ENCODE measurements around the gene ATP11A. TPM values are rescaled to one million over a fixed set of nuclear protein-coding genes. Genes with fewer than 3 reads are reported as not detected.

ATP11A gene
- total RNA-seq, 2 donors from 2014 or later, result 33.8 to 41.0 TPM

- Mint-ChIP-seq H3K27me3 (ENCODE audit: low read depth) (no peaks in the 10 kb centered on the region), H3K9me3 (no peaks in the 10 kb centered on the region), H3K4me3 (no peak overlapping the region), H3K36me3 (ENCODE audit: insufficient read depth in 2 of 2) (no peaks in the 10 kb centered on the region), H3K4me1 (ENCODE audit: low read depth) (peaks cover 6% of the 10 kb centered on the region), H3K27ac (no peak overlapping the region)
- DNase-seq, result no peak
- ATAC-seq (replicated peaks in 1 of 2), result no peak
Observed at GRCh38 chr13:112775791-112776279, 86.0 kb downstream of the ATP11A start.

- no peak overlapping the region for H3K27ac Mint-ChIP-seq
- DNase-seq, result no peak
- no peaks in the 10 kb centered on the region for H3K36me3 Mint-ChIP-seq (ENCODE audit: insufficient read depth in 2 of 2)
Observed at GRCh38 chr13:112776354-112776753, 86.5 kb downstream of the ATP11A start.

GRCh38 chr13:112776971-112777370 is 87.1 kb downstream of the ATP11A start:
- no peak overlapping the region for H3K4me3 Mint-ChIP-seq
- H3K27ac Mint-ChIP-seq, result no peak overlapping the region
- H3K9me3 Mint-ChIP-seq, result no peaks in the 10 kb centered on the region
- DNase-seq, result no peak
- peaks cover 9% of the 10 kb centered on the region for H3K4me1 Mint-ChIP-seq (ENCODE audit: low read depth)
- H3K27me3 Mint-ChIP-seq (ENCODE audit: low read depth), result no peaks in the 10 kb centered on the region
- no peak for ATAC-seq (replicated peaks in 1 of 2)
- H3K36me3 Mint-ChIP-seq (ENCODE audit: insufficient read depth in 2 of 2), result no peaks in the 10 kb centered on the region

More at GRCh38 chr13:112776354-112776753, 86.5 kb downstream of the ATP11A start:
- peaks cover 6% of the 10 kb centered on the region for H3K4me1 Mint-ChIP-seq (ENCODE audit: low read depth)
- H3K27me3 Mint-ChIP-seq (ENCODE audit: low read depth), result no peaks in the 10 kb centered on the region
- ATAC-seq (replicated peaks in 1 of 2), result no peak
- no peak overlapping the region for H3K4me3 Mint-ChIP-seq
- H3K9me3 Mint-ChIP-seq, result no peaks in the 10 kb centered on the region

DNA sequence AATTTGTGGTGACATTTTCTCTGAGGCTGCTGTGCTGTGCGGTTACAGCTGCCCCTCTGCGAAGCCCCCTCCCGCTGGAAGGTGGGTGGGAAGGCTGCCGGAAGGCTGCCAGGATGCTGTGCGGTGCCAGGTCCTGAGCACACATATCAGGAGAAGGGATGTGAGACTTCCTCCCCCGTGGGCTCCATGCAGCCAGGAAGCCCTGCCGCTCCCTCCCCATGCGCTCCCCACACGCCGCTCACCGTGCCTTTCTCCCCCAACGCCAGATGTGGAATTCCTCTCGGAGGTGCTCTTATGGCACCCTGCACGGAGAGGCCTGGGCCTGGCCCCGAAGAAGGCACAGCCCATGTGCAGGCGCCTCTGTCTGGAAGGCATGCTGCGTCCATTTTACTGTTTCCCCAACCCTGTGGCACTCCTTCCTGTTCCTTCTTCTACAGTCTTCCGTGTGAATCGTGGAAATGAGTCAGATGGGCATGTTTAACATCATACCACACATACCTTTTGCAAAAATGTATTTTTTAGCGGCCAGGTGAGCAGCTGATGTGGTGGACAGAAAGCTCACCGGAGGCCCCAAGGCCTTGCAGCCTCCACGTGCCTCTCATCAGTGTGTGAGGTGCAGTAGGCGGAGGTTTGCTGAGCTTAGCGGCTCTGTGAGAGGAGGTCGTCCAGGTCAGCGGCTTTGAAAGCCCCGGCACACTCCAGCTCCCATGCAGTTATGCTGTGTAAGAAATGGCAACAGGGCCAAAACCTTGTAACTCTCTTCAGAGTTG is 88.0 kb downstream of the ATP11A start:
- Mint-ChIP-seq H3K4me1 (ENCODE audit: low read depth) (peaks cover 12% of the 10 kb centered on the region), H3K27me3 (ENCODE audit: low read depth) (no peaks in the 10 kb centered on the region), H3K27ac (no peak overlapping the region), H3K36me3 (ENCODE audit: insufficient read depth in 2 of 2) (no peaks in the 10 kb centered on the region), H3K9me3 (no peaks in the 10 kb centered on the region), H3K4me3 (no peak overlapping the region)
- no peak for DNase-seq
- ATAC-seq (replicated peaks in 1 of 2), result no peak

DNA sequence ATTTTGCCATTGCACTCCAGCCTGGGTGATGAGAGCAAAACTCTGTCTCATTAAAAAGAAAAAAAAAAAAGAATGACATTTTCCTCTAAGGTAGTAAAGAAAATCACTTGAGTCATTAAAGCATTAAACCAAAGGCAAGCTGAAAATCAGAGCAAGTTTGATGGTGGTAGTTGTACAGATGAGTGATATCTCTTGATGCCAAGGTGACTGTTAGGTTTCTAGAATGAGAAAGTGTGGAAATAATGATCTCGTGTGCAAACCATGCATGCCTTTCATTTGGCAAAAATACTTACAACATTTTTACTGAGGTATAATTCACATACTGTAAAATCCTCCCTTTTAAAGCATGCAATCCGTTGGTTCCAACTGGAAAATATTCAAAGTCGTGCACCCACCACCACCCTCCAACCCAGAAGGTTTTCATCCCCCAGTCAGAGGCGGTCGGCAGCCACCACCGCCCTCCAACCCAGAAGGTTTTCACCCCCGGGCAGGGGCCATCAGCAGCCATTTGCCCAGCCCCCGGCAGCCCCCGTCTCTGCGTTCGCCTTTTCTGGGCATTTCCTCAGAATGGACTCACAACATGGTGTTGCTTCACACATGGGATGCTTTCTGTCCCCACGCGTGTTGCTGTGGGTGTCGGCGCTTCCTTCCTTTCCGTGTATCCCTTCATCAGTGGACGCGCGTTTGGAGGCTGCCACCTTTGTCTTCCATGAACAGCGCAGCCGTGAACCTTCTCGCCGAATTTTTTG is 90.2 kb downstream of the ATP11A start:
- peaks cover 12% of the 10 kb centered on the region for H3K4me1 Mint-ChIP-seq (ENCODE audit: low read depth)
- no peaks in the 10 kb centered on the region for H3K36me3 Mint-ChIP-seq (ENCODE audit: insufficient read depth in 2 of 2)
- H3K27ac Mint-ChIP-seq, result no peak overlapping the region
- H3K4me3 Mint-ChIP-seq, result no peak overlapping the region
- H3K27me3 Mint-ChIP-seq (ENCODE audit: low read depth), result no peaks in the 10 kb centered on the region
- no peak for ATAC-seq (replicated peaks in 1 of 2)
- H3K9me3 Mint-ChIP-seq, result no peaks in the 10 kb centered on the region
- no peak for DNase-seq

DNA sequence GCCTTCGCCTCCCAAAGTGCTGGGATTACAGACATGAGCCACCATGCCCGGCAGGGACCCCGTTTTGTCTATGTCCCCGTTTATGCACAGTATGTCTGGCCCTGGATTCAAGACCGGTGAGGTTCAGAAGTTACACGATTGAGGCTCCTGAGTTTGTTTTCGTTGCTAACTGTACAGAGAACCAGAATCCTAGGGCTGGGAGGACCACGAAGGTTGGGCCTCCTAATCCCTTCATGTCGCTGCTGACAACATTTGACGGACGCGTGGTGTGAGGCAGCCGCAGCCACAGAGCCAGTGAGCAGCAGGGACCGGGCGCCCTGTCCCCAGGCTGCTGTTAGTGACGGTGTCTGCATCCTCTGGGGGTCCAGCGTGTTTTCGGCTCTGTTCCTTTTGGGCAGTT is 91.4 kb downstream of the ATP11A start:
- no peak for ATAC-seq (replicated peaks in 1 of 2)
- H3K36me3 Mint-ChIP-seq (ENCODE audit: insufficient read depth in 2 of 2), result peaks cover 0 to 2% of the 10 kb centered on the region in 2 donors
- no peaks in the 10 kb centered on the region for H3K9me3 Mint-ChIP-seq
- H3K27ac Mint-ChIP-seq, result no peak overlapping the region
- DNase-seq, result no peak
- no peaks in the 10 kb centered on the region for H3K27me3 Mint-ChIP-seq (ENCODE audit: low read depth)
- H3K4me3 Mint-ChIP-seq, result no peak overlapping the region
- H3K4me1 Mint-ChIP-seq (ENCODE audit: low read depth), result peaks cover 12% of the 10 kb centered on the region

DNA sequence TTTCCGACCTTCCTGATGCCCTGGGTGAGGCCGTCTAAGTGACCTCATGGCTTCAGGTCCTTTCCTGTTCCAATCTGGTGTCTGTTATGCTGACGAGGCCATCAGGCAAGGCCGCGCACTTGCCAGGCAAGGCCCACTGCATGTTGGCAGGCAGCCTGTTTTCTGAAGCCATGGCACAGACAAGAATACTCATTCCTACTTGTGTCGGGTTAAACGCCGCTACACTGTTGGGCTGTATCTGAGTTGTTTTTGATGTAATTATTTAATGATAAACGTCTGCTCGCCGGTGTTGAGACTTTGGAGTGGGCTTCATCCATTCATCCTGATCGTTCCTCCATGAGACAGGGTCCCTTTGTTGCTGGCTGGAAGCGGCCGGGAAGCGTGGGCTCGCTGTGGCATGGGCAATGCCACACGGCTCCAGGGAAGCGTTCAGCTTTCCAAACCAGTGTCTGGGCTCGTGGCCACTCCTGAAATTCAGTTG is 92.1 kb downstream of the ATP11A start:
- peaks cover 12% of the 10 kb centered on the region for H3K4me1 Mint-ChIP-seq (ENCODE audit: low read depth)
- no peaks in the 10 kb centered on the region for H3K27me3 Mint-ChIP-seq (ENCODE audit: low read depth)
- peaks cover 2 to 3% of the 10 kb centered on the region in 2 donors for H3K36me3 Mint-ChIP-seq (ENCODE audit: insufficient read depth in 2 of 2)
- ATAC-seq (replicated peaks in 1 of 2), result no peak
- H3K9me3 Mint-ChIP-seq, result no peaks in the 10 kb centered on the region
- no peak overlapping the region for H3K27ac Mint-ChIP-seq
- H3K4me3 Mint-ChIP-seq, result no peak overlapping the region
- no peak for DNase-seq

DNA sequence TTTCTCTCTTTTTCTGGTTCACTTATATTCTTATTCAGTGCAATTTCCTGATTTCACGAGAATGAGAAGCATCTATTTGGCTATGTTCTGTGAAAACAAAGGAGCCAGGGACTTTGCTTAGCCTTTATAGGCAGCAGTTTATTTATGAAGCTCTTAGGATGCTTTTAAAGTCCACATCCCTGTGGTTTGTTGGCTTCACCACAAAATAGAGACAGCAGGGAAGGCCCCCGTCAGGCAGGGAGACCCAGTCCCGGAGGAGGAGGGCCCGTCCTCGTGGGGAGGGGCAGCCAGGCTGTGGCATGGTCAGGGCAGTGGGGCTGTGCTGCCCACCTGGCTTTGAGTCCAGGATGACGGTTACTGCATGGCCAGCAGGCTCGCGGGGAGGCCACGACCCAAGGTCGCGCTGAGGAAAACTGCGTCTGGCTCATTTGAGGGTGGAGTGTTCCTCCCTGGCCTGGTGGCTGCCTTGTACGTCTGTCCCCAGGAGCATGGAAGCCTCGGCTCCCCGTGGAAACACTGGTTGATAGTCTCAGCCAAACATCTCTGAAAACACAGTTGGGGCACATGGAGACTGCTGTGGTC is 92.7 kb downstream of the ATP11A start:
- Mint-ChIP-seq H3K27me3 (ENCODE audit: low read depth) (no peaks in the 10 kb centered on the region), H3K4me3 (no peak overlapping the region), H3K9me3 (no peaks in the 10 kb centered on the region), H3K4me1 (ENCODE audit: low read depth) (peaks cover 12% of the 10 kb centered on the region), H3K27ac (no peak overlapping the region), H3K36me3 (ENCODE audit: insufficient read depth in 2 of 2) (peaks cover 2 to 3% of the 10 kb centered on the region in 2 donors)
- no peak for DNase-seq
- ATAC-seq (replicated peaks in 1 of 2), result no peak

- no peak for DNase-seq
- H3K4me1 Mint-ChIP-seq (ENCODE audit: low read depth), result peaks cover 12% of the 10 kb centered on the region
- H3K27ac Mint-ChIP-seq, result no peak overlapping the region
- ATAC-seq (replicated peaks in 1 of 2), result no peak
- peaks cover 2 to 3% of the 10 kb centered on the region in 2 donors for H3K36me3 Mint-ChIP-seq (ENCODE audit: insufficient read depth in 2 of 2)
- H3K4me3 Mint-ChIP-seq, result no peak overlapping the region
- no peaks in the 10 kb centered on the region for H3K27me3 Mint-ChIP-seq (ENCODE audit: low read depth)
- H3K9me3 Mint-ChIP-seq, result no peaks in the 10 kb centered on the region
Observed at GRCh38 chr13:112783135-112783977, 93.5 kb downstream of the ATP11A start.

GRCh38 chr13:112783978-112784371 is 94.1 kb downstream of the ATP11A start:
- DNase-seq (no peak), ATAC-seq (replicated peaks in 1 of 2) (no peak)
- H3K27ac Mint-ChIP-seq, result no peak overlapping the region
- H3K9me3 Mint-ChIP-seq, result no peaks in the 10 kb centered on the region
- peaks cover 2 to 5% of the 10 kb centered on the region in 2 donors for H3K36me3 Mint-ChIP-seq (ENCODE audit: insufficient read depth in 2 of 2)
- peaks cover 12% of the 10 kb centered on the region for H3K4me1 Mint-ChIP-seq (ENCODE audit: low read depth)
- no peak overlapping the region for H3K4me3 Mint-ChIP-seq
- H3K27me3 Mint-ChIP-seq (ENCODE audit: low read depth), result no peaks in the 10 kb centered on the region

DNA sequence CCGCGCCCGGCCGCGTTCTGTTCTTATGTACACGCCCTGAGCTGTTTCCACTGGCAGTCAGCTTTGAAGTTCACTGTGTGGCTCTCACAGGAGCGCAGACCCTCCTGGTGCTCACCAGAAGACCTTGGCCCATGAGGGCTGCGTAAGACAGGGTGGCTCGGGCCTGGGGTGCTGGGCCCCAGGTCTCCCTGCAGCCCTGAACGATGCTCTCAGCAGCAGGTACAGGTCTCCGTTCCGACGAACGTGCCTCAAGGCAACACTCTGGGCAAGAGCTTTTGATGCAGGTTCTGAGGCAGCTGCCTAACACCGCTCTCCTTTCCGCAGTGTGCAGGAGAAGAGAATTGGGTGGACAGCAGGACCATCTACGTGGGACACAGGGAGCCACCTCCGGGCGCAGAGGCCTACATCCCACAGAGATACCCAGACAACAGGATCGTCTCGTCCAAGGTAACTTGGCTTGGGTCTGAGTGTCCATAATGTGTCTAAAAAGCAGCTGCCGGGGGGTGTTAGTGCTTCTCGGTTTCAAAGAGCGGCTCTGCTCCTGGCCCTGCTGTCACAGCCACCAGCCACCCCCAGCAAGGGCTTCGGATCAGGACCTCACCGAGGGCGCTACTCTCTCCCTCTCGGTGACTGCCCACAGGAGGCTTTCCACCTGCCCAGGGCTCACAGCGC is 95.1 kb downstream of the ATP11A start:
- Mint-ChIP-seq H3K4me1 (ENCODE audit: low read depth) (peaks cover 12% of the 10 kb centered on the region), H3K9me3 (no peaks in the 10 kb centered on the region), H3K4me3 (no peak overlapping the region), H3K36me3 (ENCODE audit: insufficient read depth in 2 of 2) (peaks cover 2 to 7% of the 10 kb centered on the region in 2 donors), H3K27ac (no peak overlapping the region), H3K27me3 (ENCODE audit: low read depth) (no peaks in the 10 kb centered on the region)
- ATAC-seq (replicated peaks in 1 of 2) (no peak), DNase-seq (no peak)

GRCh38 chr13:112785483-112785856 is 95.6 kb downstream of the ATP11A start:
- Mint-ChIP-seq H3K4me3 (no peak overlapping the region), H3K27ac (no peak overlapping the region), H3K27me3 (ENCODE audit: low read depth) (no peaks in the 10 kb centered on the region), H3K4me1 (ENCODE audit: low read depth) (peaks cover 9% of the 10 kb centered on the region), H3K9me3 (no peaks in the 10 kb centered on the region), H3K36me3 (ENCODE audit: insufficient read depth in 2 of 2) (peaks cover 2 to 7% of the 10 kb centered on the region in 2 donors)
- DNase-seq (no peak), ATAC-seq (replicated peaks in 1 of 2) (no peak)

Measured in activated T-cell treated with anti-CD3 and anti-CD28 coated beads, Interleukin-2, amount 50 U/mL, for 72 hours (primary cell).